Esophagus muscularis mucosa (tissue), 3 donors: Measurements from ENCODE around the gene TTC29.

ENCODE experiments used
- CTCF ChIP-seq, 3 experiments: fragments of 200-600 bp in 2 of 3; fragments of 450-650 bp in 1 of 3; sonication (generic) in 2 of 3; IDR thresholded peaks; one replicate each; pipeline ENCODE4 v1.5.1; 2017 to 2019; ENCODE audit warnings: antibody characterized with exemption in 3 of 3, mild to moderate bottlenecking in 2 of 3, moderate library complexity in 1 of 3
- POLR2A ChIP-seq: fragments of 450-650 bp; IDR thresholded peaks from one replicate; pipeline ENCODE4 v1.6.1; 2017; ENCODE audit warnings: antibody characterized with exemption, moderate library complexity, mild to moderate bottlenecking, low read depth

GRCh38 chr4:146957237-146957636, 11.6 kb upstream of the TTC29 start:
- TF ChIP-seq CTCF (IDR thresholded peaks at IDR 0.05) = no peak
- TF ChIP-seq POLR2A = no peak
